Lower leg skin (tissue), 4 donors: Measurements from ENCODE around the gene ATAD3C. TPM values are rescaled to one million over a fixed set of nuclear protein-coding genes. Genes with fewer than 3 reads are reported as not detected.
"Not testable (repeated sequence)": the region's sequence is repeated elsewhere in the genome, so short reads cannot be mapped to it uniquely, and the experiment has no call there.

Source experiments
- DNase-seq, 2 donors: peaks; one replicate each; pipeline ENCODE4 v3.0.0-alpha.2; 2019; ENCODE audit warnings: low spot score in 2 of 2
- H3K4me3 ChIP-seq: fragments of 200-600 bp; sonication (generic); 2 replicates; pipeline ENCODE4 v1.5.1; 2017; ENCODE audit warnings: mild to moderate bottlenecking, low read depth; ENCODE audit not compliant: poor library complexity, severe bottlenecking
- POLR2A ChIP-seq, 2 donors: fragments of 450-650 bp; IDR thresholded peaks; one replicate each; pipeline ENCODE4 v1.6.1; 2016 to 2017; ENCODE audit warnings: antibody characterized with exemption in 2 of 2, mild to moderate bottlenecking in 1 of 2, moderate library complexity in 1 of 2
- WGBS, 2 donors: methylation state at CpG; one replicate each; pipeline ENCODE4 v1.1.5; 2018; 5-methylcytosine and 5-hydroxymethylcytosine counted together
- intact Hi-C: fragments of 100-400 bp; cut with DNase I; formaldehyde crosslinking; loops from one replicate; pipeline ENCODE4 v1.15.0; 2023; ENCODE audit warnings: low total_unique reads
- total RNA-seq, 4 donors: library from RNA; depleted of rRNA; stranded (reverse); fragments of >200 nt; gene quantifications; one replicate each; pipeline ENCODE4 v1.1.0, GENCODE V29; 2016
- TF ChIP-seq, protein P1 (sequence below), 3 donors: fragments of 450-650 bp; IDR thresholded peaks; one replicate each; pipeline ENCODE4 v1.5.1; 2016; ENCODE audit warnings: antibody characterized with exemption in 3 of 3, mild to moderate bottlenecking in 3 of 3, moderate library complexity in 2 of 3

The ATAD3C gene
- total RNA-seq, 4 donors from 2014 or later: 0.17 to 2.1 (median 0.63) TPM

DNA sequence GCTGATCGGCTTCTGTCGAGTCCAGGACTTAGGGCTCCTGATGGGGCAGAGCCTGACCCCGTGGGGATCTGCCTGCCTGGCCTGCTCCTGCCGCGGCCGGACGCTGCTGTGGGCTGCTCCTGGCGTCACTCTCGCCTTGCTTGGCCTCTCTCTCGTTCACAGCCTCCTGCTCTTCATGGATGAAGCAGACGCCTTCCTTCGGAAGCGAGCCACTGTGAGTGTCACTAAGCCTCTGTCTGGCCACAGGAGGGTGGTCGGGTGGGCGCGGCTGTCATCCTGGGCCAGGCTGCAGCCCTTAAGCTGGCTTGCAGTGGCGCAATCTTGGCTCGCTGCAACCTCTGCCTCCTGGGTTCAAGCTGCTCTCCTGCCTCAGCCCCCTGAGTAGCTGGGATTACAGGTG is 38.2 kb downstream of the ATAD3C start:
- H3K4me3 ChIP-seq: no peak overlapping the region
- TF ChIP-seq, protein P1, sequence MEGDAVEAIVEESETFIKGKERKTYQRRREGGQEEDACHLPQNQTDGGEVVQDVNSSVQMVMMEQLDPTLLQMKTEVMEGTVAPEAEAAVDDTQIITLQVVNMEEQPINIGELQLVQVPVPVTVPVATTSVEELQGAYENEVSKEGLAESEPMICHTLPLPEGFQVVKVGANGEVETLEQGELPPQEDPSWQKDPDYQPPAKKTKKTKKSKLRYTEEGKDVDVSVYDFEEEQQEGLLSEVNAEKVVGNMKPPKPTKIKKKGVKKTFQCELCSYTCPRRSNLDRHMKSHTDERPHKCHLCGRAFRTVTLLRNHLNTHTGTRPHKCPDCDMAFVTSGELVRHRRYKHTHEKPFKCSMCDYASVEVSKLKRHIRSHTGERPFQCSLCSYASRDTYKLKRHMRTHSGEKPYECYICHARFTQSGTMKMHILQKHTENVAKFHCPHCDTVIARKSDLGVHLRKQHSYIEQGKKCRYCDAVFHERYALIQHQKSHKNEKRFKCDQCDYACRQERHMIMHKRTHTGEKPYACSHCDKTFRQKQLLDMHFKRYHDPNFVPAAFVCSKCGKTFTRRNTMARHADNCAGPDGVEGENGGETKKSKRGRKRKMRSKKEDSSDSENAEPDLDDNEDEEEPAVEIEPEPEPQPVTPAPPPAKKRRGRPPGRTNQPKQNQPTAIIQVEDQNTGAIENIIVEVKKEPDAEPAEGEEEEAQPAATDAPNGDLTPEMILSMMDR (IDR thresholded peaks at IDR 0.05): no peak
- no peak for TF ChIP-seq POLR2A (IDR thresholded peaks at IDR 0.05)
- WGBS, 2 donors: 93 to 94% methylated on average over 9 to 13 of the region's 18 CpGs
- intact Hi-C loops: no loop called here
- DNase-seq: no peak

DNA sequence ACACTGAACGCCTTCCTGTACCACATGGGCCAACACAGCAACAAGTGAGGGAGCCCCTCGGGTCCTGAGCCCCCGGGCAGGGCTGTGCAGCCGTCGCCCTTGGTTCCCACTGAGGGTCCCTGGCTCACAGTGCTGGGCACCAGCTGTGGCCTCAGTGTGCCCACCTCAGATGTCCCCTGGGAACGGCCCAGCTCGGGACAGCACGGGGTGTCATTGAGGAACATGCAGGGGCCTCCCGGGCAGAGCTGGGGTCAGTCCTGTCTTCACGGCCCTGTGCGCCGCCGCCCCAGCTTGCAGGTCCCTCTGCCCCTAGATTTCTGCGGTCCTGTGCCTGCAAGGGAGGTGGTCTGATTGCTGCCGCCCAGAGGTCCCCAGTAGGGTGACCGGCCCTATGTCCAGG is 39.7 kb downstream of the ATAD3C start:
- no peak overlapping the region for H3K4me3 ChIP-seq
- DNase-seq: no peak

DNA sequence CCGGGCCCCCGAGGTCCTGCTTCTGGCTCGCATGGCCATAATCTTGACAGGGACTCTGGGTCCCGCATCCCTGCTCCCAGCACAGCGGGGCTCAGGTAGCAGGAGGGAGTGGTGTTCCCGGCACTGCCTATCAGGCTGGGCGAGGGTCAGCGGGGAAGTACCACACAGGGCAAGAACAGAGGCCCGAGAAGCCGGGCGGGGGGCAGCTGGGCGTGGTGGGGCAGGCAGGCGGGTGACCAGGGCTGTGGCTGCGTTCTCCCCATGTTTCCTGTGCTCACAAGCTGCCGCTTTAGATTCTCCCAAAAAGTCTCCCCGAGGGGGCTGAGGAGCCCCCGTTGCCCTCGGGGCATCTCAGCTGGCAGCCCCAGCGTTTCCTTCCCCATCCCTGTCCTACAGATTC is 40.4 kb downstream of the ATAD3C start:
- 92 to 96% methylated on average over 19 of the region's 19 CpGs for WGBS, 2 donors
- TF ChIP-seq, protein P1 (IDR thresholded peaks at IDR 0.05): no peak
- no peak for TF ChIP-seq POLR2A (IDR thresholded peaks at IDR 0.05)
- H3K4me3 ChIP-seq: no peak overlapping the region
- intact Hi-C loops: no loop called here
- no peak for DNase-seq

More for the DNA sequence above, 39.7 kb downstream of the ATAD3C start:
- TF ChIP-seq POLR2A (IDR thresholded peaks at IDR 0.05): no peak
- TF ChIP-seq, protein P1 (IDR thresholded peaks at IDR 0.05): no peak
- intact Hi-C loops: no loop called here
- 94 to 98% methylated on average over 12 to 15 of the region's 16 CpGs for WGBS, 2 donors

DNA sequence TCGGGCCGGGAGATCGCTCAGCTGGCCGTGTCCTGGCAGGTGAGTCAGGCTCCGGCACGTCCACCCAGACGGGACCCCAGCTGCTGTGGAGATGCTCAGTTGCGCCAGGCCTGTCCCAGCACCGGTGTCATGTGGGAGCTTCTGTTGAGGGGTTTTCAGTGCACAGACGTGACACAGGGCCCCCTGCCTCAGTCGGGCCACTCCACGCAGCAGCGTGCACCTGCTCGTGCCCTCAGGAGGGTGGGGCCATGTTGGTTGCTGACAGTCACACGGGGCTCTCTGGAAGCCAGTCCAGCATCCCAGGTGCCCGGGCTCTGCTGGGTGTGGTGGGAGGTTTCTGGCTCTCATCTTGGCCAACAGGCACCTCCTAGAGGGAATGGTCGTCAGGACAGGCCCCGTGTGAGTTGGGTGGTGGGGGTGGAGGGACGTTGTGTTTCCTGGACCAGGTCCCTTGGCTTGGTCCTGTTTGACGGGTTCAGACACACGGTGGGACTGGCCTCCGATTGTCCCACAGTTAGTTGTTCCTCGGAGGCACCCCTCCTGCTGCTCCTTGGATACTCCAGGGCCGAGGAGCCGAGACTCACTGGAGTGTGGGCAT is 41.2 kb downstream of the ATAD3C start:
- intact Hi-C loops: no loop called here
- no peak for DNase-seq
- no peak for TF ChIP-seq POLR2A (IDR thresholded peaks at IDR 0.05)
- TF ChIP-seq, protein P1 (IDR thresholded peaks at IDR 0.05): no peak
- WGBS, 2 donors: 87 to 98% methylated on average over 11 to 21 of the region's 25 CpGs
- H3K4me3 ChIP-seq: no peak overlapping the region

DNA sequence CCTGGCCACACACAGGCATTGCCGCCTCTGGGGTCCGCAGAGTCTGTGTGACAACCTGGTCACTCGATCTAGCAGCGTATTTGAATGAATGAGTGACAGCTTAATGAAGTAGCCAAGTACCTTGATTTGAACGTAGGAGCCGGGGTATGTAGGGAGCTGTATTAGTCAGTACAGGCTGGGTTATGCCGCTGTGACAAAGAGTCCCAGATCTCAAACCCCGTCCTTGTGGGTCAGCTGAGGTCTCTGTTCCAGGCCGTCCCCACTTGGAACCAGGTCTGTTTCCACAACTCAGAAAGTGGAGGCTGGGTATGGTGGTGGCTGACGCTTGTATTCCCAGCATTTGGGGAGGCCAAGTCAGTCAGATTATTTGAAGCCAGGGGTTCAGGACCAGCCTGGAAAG is 42.1 kb downstream of the ATAD3C start:
- TF ChIP-seq, protein P1 (IDR thresholded peaks at IDR 0.05): no peak
- TF ChIP-seq POLR2A (IDR thresholded peaks at IDR 0.05): no peak
- no peak overlapping the region for H3K4me3 ChIP-seq
- DNase-seq: no peak
- 98% methylated on average over 10 of the region's 10 CpGs for WGBS, 2 donors
- intact Hi-C loops: no loop called here

DNA sequence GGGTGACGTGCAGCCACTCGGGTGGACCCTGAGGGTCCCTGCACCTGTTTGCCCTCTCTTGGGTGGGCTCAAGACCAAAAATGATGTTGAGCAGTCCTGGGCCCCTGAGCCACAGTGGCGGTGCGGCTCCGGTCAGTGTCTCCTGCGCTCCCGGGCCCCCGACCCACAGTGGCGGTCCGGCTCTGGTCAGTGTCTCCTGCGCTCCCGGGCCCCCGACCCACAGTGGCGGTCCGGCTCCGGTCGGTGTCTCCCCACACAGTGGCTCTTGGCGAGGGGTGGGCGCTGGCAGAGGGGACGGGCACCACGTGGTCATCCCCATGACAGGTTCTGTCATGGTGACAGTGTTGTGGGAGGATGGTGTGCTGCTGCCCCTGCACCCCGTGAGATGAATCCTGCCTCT is 44.8 kb downstream of the ATAD3C start:
- intact Hi-C loops, DNase-seq: not testable (repeated sequence)
- 96 to 100% methylated on average over 4 to 18 of the region's 22 CpGs for WGBS, 2 donors

DNA sequence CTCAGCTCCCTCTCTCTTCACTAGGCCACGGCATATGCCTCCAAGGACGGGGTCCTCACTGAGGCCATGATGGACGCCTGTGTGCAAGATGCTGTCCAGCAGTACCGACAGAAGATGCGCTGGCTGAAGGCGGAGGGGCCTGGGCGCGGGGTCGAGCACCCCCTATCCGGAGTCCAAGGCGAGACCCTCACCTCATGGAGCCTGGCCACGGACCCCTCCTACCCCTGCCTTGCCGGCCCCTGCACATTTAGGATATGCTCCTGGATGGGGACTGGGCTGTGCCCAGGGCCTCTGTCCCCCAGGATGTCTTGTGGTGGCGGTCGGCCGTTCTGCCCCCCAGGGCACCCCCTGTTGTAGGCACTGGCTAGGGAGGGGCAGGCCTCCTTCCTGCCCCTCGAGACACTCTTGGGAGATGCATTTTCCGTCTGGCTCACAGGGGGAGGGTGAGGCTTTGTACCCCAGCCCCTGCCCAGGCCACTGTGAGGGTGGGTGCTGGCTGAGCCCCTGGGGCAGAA is 46.0 kb downstream of the ATAD3C start:
- intact Hi-C loops, H3K4me3 ChIP-seq, DNase-seq: not testable (repeated sequence)
- 89 to 94% methylated on average over 14 to 18 of the region's 18 CpGs for WGBS, 2 donors

More for the DNA sequence above, 44.8 kb downstream of the ATAD3C start:
- H3K4me3 ChIP-seq: not testable (repeated sequence)
